Fibroblast of lung (primary cell): ENCODE data around the gene DRAP1. TPM values are rescaled to one million over a fixed set of nuclear protein-coding genes. Genes with fewer than 3 reads are reported as not detected.

ENCODE experiments used
- DNase-seq, 2 donors: peaks; one replicate each; pipeline versions ENCODE4 v3.0.0 to v3.0.0-alpha.2; 2010; ENCODE audit warnings: low read depth in 2 of 2
- H2AFZ ChIP-seq: 2 replicates; pipeline ENCODE4 v1.5.1; 2012; ENCODE audit warnings: low read length, control low read depth, inconsistent platforms
- H3K27ac ChIP-seq: 2 replicates; pipeline ENCODE4 v1.5.1; 2011; ENCODE audit warnings: low read length, control low read depth; ENCODE audit not compliant: insufficient read depth
- H3K27me3 ChIP-seq: 2 replicates; pipeline ENCODE4 v1.5.1; 2011; ENCODE audit warnings: mild to moderate bottlenecking, low read length; ENCODE audit not compliant: control insufficient read depth, insufficient read depth
- H3K36me3 ChIP-seq: 2 replicates; pipeline ENCODE4 v1.5.1; 2011; ENCODE audit warnings: low read length; ENCODE audit not compliant: control insufficient read depth, insufficient read depth
- H3K4me1 ChIP-seq: 2 replicates; pipeline ENCODE4 v1.5.1; 2011; ENCODE audit warnings: low read length; ENCODE audit not compliant: control insufficient read depth, insufficient read depth; ENCODE audit errors: extremely low read depth
- H3K4me2 ChIP-seq: 2 replicates; pipeline ENCODE4 v1.5.1; 2011; ENCODE audit warnings: low read length, control low read depth; ENCODE audit not compliant: insufficient read depth; ENCODE audit errors: extremely low read depth
- H3K4me3 ChIP-seq, 4 experiments: fragments of 200-600 bp in 1 of 4; sonication (generic) in 1 of 4; replicated peaks in 1 of 4; 2 replicates each; pipeline ENCODE4 v1.5.1; 2011 to 2016; ENCODE audit warnings: low read length in 4 of 4, low read depth in 3 of 4, mild to moderate bottlenecking in 3 of 4, control low read depth in 2 of 4, inconsistent platforms in 1 of 4, mixed read lengths in 1 of 4; ENCODE audit not compliant: insufficient read depth in 1 of 4; ENCODE audit errors: control extremely low read depth in 1 of 4
- H3K79me2 ChIP-seq: 2 replicates; pipeline ENCODE4 v1.5.1; 2012; ENCODE audit warnings: mild to moderate bottlenecking, low read length, inconsistent platforms; ENCODE audit not compliant: control insufficient read depth, insufficient read depth
- H3K9ac ChIP-seq: 2 replicates; pipeline ENCODE4 v1.5.1; 2011; ENCODE audit warnings: mild to moderate bottlenecking, low read length, control low read depth; ENCODE audit not compliant: insufficient read depth
- H3K9me3 ChIP-seq: 2 replicates; pipeline ENCODE4 v1.5.1; 2012; ENCODE audit warnings: low read depth, low read length; ENCODE audit not compliant: control insufficient read depth, insufficient read depth
- H4K20me1 ChIP-seq: 2 replicates; pipeline ENCODE4 v1.5.1; 2011; ENCODE audit warnings: low read length; ENCODE audit not compliant: control insufficient read depth, insufficient read depth; ENCODE audit errors: extremely low read depth
- EZH2 ChIP-seq: IDR thresholded peaks from 2 replicates; pipeline ENCODE4 v1.5.1; 2012; ENCODE audit warnings: low read length, control low read depth, mild to moderate bottlenecking; ENCODE audit errors: missing control alignments
- polyA plus RNA-seq, 2 donors: library from polyadenylated mRNA; depleted of rRNA in 1 of 2; stranded (reverse) in 1 of 2; unstranded in 1 of 2; fragments of >200 nt; gene quantifications; 2 replicates each; pipeline ENCODE4 v1.2.1, GENCODE V29; 2011 to 2012; ENCODE audit warnings: missing spikeins in 1 of 2
- total RNA-seq: library from RNA; depleted of rRNA; stranded (reverse); fragments of >200 nt; gene quantifications from 2 replicates; pipeline ENCODE4 v1.2.1, GENCODE V29; 2014
- TF ChIP-seq, protein P1 (sequence below), 2 donors: IDR thresholded peaks in 1 of 2; conservative IDR thresholded peaks in 1 of 2; 1 replicate in 1 of 2; 2 replicates in 1 of 2; pipeline ENCODE4 v1.5.1; 2011 to 2012; ENCODE audit warnings: low read length in 2 of 2, control low read depth in 1 of 2, inconsistent platforms in 1 of 2, low read depth in 1 of 2, mild to moderate bottlenecking in 1 of 2

Gene DRAP1
- total and polyA plus RNA-seq, 2 donors (not counting 1 experiment from before 2014, with no cell fraction given) = 130 to 300 TPM

DNA sequence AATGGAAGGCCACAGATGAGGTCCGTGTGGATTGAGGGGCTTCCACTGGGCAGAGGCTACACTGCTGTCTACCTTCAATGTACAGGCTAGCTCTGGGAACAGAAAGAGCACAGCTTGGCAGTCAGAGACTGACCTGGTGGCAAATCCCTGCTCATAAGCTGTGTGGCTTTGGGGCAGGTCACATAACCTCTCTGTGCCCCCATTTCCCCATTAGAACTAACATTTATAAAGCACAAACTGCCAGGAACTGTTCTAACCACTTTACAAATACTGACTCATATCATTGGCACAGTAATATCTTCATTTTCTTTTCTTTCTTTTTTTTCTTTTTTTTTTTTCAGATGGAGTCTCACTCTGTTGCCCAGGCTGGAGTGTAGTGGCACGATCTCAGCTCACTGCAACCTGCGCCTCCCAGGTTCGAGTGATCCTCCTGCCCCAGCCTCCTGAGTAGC, 22.2 kb upstream of the DRAP1 start:
- H2AFZ ChIP-seq = no peak overlapping the region
- H3K36me3 ChIP-seq = peaks cover 22% of the 10 kb centered on the region

DNA sequence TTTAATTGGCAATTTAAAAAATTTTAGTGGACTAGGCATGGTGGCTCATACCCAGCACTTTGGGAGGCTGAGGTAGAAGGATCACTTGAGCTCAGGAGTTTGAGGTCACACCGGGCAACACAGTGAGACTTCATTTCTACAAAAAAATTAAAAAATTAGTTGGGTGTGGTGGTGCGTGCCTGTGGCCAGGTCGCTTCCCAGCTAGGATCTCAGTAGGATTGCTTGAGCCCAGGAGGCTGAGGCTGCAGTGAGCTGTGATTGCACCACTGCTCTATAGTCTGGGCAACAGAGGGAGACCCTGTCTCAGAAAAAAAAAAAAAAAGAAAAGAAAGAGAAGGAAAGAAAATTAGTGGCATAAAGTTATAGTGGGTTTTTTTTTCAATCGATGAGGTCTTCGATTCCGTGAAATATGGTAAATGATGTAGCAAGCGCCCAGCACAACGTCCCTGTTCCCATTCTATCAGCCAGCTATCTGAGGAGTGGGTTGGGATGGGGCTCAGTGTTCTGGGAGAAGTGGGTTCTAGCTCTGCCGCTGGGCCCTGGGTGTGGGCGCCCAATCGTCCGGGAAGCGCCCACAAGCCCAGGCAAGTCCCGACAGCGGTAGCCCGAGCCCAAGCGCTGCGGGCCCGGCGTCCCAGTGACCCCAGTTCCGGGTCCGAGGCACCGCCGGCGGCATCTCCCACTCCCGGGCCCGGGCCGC, 20.4 kb upstream of the DRAP1 start:
- no peak overlapping the region for H2AFZ ChIP-seq
- peaks cover 40% of the 10 kb centered on the region for H3K4me1 ChIP-seq

More for the DNA sequence above, 22.2 kb upstream of the DRAP1 start:
- Histone ChIP-seq H4K20me1 (no peaks in the 10 kb centered on the region), H3K27me3 (no peaks in the 10 kb centered on the region), H3K4me2 (peak overlapping the region; percentile 84), H3K4me1 (peaks cover 31% of the 10 kb centered on the region), H3K4me3 (peak overlapping the region; percentile 14 to 96 (median 58)), H3K27ac (peak overlapping the region; percentile 100), H3K9me3 (no peaks in the 10 kb centered on the region), H3K79me2 (peaks cover 93% of the 10 kb centered on the region), H3K9ac (peak overlapping the region; percentile 45)
- TF ChIP-seq, protein P1, sequence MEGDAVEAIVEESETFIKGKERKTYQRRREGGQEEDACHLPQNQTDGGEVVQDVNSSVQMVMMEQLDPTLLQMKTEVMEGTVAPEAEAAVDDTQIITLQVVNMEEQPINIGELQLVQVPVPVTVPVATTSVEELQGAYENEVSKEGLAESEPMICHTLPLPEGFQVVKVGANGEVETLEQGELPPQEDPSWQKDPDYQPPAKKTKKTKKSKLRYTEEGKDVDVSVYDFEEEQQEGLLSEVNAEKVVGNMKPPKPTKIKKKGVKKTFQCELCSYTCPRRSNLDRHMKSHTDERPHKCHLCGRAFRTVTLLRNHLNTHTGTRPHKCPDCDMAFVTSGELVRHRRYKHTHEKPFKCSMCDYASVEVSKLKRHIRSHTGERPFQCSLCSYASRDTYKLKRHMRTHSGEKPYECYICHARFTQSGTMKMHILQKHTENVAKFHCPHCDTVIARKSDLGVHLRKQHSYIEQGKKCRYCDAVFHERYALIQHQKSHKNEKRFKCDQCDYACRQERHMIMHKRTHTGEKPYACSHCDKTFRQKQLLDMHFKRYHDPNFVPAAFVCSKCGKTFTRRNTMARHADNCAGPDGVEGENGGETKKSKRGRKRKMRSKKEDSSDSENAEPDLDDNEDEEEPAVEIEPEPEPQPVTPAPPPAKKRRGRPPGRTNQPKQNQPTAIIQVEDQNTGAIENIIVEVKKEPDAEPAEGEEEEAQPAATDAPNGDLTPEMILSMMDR (conservative IDR thresholded peaks at IDR 0.05 in 1 of 2, IDR thresholded peaks at IDR 0.05 in 1 of 2; ENCODE audit: low read depth in 1 of 2, low read length in 2 of 2) = no peak
- no peak for TF ChIP-seq EZH2
- peak in 1 of 2 donors; percentile 28 for DNase-seq

More for the DNA sequence above, 20.4 kb upstream of the DRAP1 start:
- Histone ChIP-seq H3K4me3 (peak overlapping the region; percentile 82 to 97 (median 91)), H3K27ac (peak overlapping the region; percentile 100), H3K36me3 (peaks cover 13% of the 10 kb centered on the region), H3K9me3 (no peaks in the 10 kb centered on the region), H3K9ac (peak overlapping the region; percentile 99), H4K20me1 (no peaks in the 10 kb centered on the region), H3K4me2 (peak overlapping the region; percentile 53), H3K27me3 (no peaks in the 10 kb centered on the region), H3K79me2 (peaks cover 80% of the 10 kb centered on the region)
- peak in 1 of 2 donors; percentile 30 for DNase-seq
- TF ChIP-seq, protein P1 (conservative IDR thresholded peaks at IDR 0.05 in 1 of 2, IDR thresholded peaks at IDR 0.05 in 1 of 2; ENCODE audit: low read depth in 1 of 2, low read length in 2 of 2) = no peak
- TF ChIP-seq EZH2 = no peak
